A673 (cell line): ENCODE data around the gene IQCE.

Experiments
- CTCF ChIP-seq: fragments of 300-800, 200-600 bp; sonication (generic); conservative IDR thresholded peaks from 2 replicates; pipeline ENCODE4 v1.5.1; 2017; ENCODE audit warnings: low read depth, mild to moderate bottlenecking, antibody characterized with exemption, low read length, moderate library complexity, mixed read lengths
- EZH2 ChIP-seq: fragments of 200-600 bp; sonication (generic); IDR thresholded peaks from 2 replicates; pipeline ENCODE4 v1.6.1; 2017; ENCODE audit warnings: borderline replicate concordance, low read depth, mild to moderate bottlenecking, mixed read lengths, antibody characterized with exemption, low read length; ENCODE audit not compliant: poor library complexity, severe bottlenecking

GRCh38 chr7:2632733-2633537 is 74.2 kb downstream of the IQCE start:
- TF ChIP-seq CTCF (no peak), EZH2 (no peak)
